ENCODE measurements around the gene HACL1. TPM values are rescaled to one million over a fixed set of nuclear protein-coding genes. Genes with fewer than 3 reads are reported as not detected.

The HACL1 gene
- total and polyA plus RNA-seq, 10 of the 15 experiments (the other 5 are each of a cell fraction or from before 2014, with no cell fraction given), result 19.4 to 48.7 (median 30.1) TPM

- no peak for TF ChIP-seq WRNIP1 (IDR thresholded peaks at IDR 0.05; ENCODE audit: borderline replicate concordance, low read depth, low read length)
- TF ChIP-seq TCF3 (IDR thresholded peaks at IDR 0.05; ENCODE audit: borderline replicate concordance, insufficient read depth, low read depth, low read length), result peak; percentile 34; the same call in 1 of the 2 replicates
- TF ChIP-seq RBBP5 (conservative IDR thresholded peaks at IDR 0.05), result no peak
- TF ChIP-seq ZNF687 (IDR thresholded peaks at IDR 0.05), result 0 out of 2 replicates have a peak, but pooled peaks have one; percentile 64
- TF ChIP-seq ZNF217 (IDR thresholded peaks at IDR 0.05), result no peak
- 0 out of 2 replicates have a peak, but pooled peaks have one; percentile 31 for TF ChIP-seq IKZF1 (conservative IDR thresholded peaks at IDR 0.05)
- peak; percentile 56; the same call in 1 of the 2 replicates for TF ChIP-seq EED (IDR thresholded peaks at IDR 0.05; ENCODE audit: low read depth)
- no peak for TF ChIP-seq PAX8 (IDR thresholded peaks at IDR 0.05)
- no peak for TF ChIP-seq ELK1 (IDR thresholded peaks at IDR 0.05; ENCODE audit: low read depth, low read length)
- TF ChIP-seq MXI1 (IDR thresholded peaks at IDR 0.05; ENCODE audit: low read depth, low read length), result no peak
- no peak for TF ChIP-seq IRF5 (IDR thresholded peaks at IDR 0.05; ENCODE audit: borderline replicate concordance)
- no peak for TF ChIP-seq MEF2B (IDR thresholded peaks at IDR 0.05; ENCODE audit: partially characterized antibody, poor library complexity, severe bottlenecking)
- TF ChIP-seq RUNX3 (IDR thresholded peaks at IDR 0.05; ENCODE audit: low read length), result peak; percentile 24; the same call in 1 of the 2 replicates
- TF ChIP-seq ZNF384 (IDR thresholded peaks at IDR 0.05; ENCODE audit: borderline replicate concordance, low read depth, low read length), result no peak
- no peak for TF ChIP-seq PRDM15 (CRISPR knock-in tag; IDR thresholded peaks at IDR 0.05)
- peak; percentile 55; the same call in 1 of the 2 replicates for TF ChIP-seq NFIC (IDR thresholded peaks at IDR 0.05; ENCODE audit: low read depth, low read length)
- TF ChIP-seq ZNF274 (IDR thresholded peaks at IDR 0.05; ENCODE audit: insufficient read depth, insufficient read length), result no peak
- TF ChIP-seq ETV6 (conservative IDR thresholded peaks at IDR 0.05 in 1 of 2, IDR thresholded peaks at IDR 0.05 in 1 of 2; ENCODE audit: borderline replicate concordance in 1 of 2, low read depth in 1 of 2), result peak in 1 of 2 experiments; percentile 62; a peak in 1 of 4 replicates
Observed at GRCh38 chr3:15636028-15636709, 34.8 kb upstream of the HACL1 start (continued).

Data from GM12878 (cell line).